Measurements from ENCODE around the gene ZNF319. TPM values are rescaled to one million over a fixed set of nuclear protein-coding genes. Genes with fewer than 3 reads are reported as not detected.

Gene ZNF319
- total and polyA plus RNA-seq, 10 of the 15 experiments (the other 5 are each of a cell fraction or from before 2014, with no cell fraction given) = 0.29 to 7.4 (median 1.7) TPM

DNA sequence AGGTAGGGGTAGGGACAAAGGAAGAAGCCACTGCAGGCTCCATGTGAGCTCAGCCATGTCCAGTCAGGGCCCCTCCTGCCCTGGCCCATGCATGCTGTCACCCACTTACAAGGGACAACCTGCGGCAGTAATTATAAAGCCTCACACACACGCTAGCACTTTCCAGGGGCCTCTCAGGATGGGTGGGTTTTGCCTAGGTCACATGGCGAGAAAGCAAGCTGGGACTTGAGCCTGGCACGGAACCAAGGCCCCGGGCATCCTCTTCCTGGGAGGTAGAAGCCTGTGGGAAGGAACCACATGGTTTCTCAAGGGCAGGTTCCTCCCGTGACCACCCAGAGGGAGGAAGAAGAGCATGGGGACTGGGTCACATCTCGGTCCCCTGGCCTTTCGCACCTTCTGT is 7.0 kb downstream of the ZNF319 start (continued):
- TF ChIP-seq BHLHE40 (IDR thresholded peaks at IDR 0.05; ENCODE audit: borderline replicate concordance in 1 of 2, low read depth in 2 of 2, low read length in 1 of 2) (no peak), RAD51 (IDR thresholded peaks at IDR 0.05) (no peak)
- TF ChIP-seq, protein P1, sequence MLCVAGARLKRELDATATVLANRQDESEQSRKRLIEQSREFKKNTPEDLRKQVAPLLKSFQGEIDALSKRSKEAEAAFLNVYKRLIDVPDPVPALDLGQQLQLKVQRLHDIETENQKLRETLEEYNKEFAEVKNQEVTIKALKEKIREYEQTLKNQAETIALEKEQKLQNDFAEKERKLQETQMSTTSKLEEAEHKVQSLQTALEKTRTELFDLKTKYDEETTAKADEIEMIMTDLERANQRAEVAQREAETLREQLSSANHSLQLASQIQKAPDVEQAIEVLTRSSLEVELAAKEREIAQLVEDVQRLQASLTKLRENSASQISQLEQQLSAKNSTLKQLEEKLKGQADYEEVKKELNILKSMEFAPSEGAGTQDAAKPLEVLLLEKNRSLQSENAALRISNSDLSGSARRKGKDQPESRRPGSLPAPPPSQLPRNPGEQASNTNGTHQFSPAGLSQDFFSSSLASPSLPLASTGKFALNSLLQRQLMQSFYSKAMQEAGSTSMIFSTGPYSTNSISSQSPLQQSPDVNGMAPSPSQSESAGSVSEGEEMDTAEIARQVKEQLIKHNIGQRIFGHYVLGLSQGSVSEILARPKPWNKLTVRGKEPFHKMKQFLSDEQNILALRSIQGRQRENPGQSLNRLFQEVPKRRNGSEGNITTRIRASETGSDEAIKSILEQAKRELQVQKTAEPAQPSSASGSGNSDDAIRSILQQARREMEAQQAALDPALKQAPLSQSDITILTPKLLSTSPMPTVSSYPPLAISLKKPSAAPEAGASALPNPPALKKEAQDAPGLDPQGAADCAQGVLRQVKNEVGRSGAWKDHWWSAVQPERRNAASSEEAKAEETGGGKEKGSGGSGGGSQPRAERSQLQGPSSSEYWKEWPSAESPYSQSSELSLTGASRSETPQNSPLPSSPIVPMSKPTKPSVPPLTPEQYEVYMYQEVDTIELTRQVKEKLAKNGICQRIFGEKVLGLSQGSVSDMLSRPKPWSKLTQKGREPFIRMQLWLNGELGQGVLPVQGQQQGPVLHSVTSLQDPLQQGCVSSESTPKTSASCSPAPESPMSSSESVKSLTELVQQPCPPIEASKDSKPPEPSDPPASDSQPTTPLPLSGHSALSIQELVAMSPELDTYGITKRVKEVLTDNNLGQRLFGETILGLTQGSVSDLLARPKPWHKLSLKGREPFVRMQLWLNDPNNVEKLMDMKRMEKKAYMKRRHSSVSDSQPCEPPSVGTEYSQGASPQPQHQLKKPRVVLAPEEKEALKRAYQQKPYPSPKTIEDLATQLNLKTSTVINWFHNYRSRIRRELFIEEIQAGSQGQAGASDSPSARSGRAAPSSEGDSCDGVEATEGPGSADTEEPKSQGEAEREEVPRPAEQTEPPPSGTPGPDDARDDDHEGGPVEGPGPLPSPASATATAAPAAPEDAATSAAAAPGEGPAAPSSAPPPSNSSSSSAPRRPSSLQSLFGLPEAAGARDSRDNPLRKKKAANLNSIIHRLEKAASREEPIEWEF (IDR thresholded peaks at IDR 0.05; ENCODE audit: insufficient replicate concordance, low read depth, low read length) = no peak

DNA sequence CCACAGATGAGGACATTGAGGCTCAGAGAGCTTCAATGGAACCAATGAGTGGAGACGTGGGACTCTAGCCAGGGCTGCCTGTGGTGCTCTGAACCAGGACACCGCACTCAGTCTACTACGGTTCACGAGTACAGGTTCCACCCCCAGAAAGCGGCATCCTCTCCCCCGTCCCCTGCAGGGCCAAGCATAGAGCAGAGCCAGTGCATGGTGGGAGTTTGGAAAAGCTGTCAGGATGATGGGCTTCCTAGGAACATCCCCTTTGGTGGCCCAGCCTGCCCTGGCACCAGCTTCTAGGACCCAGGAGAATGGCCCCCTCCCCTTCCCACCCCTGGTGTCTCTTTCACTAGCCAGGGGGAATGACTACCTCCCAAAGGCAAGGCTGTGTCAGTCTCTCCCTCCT is 8.4 kb downstream of the ZNF319 start:
- TF ChIP-seq IRF4 (IDR thresholded peaks at IDR 0.05; ENCODE audit: low read depth, low read length) = no peak
- ChIA-PET CTCF (no interaction called here), POLR2A (no interaction called here), RAD21 (ENCODE audit: unreplicated experiment) (no interaction called here), SMC1A (ENCODE audit: uncharacterized antibody, unreplicated experiment) (no interaction called here)
- BruUV-seq (replicated peaks) = no TSS peak
- intact Hi-C loops (cut with micrococcal nuclease; ENCODE audit: unreplicated experiment) = no loop called here
- Histone ChIP-seq H3K27ac (ENCODE audit: control insufficient read depth, insufficient read depth) (no peak overlapping the region), H3K27me3 (replicated peaks in 1 of 2; ENCODE audit: control insufficient read depth in 2 of 2, insufficient read depth in 2 of 2, low read length in 1 of 2) (no peaks in the 10 kb centered on the region; a peak in 1 of 4 replicates), H2AFZ (ENCODE audit: control insufficient read depth, low read depth, low read length) (no peak overlapping the region), H3K79me2 (ENCODE audit: control insufficient read depth, insufficient read depth, low read length) (no peaks in the 10 kb centered on the region), H3K4me3 (no peak overlapping the region), H3K9ac (ENCODE audit: control insufficient read depth, insufficient read depth, low read length) (no peak overlapping the region), H4K20me1 (ENCODE audit: control insufficient read depth, insufficient read depth) (no peaks in the 10 kb centered on the region), H3K36me3 (ENCODE audit: control insufficient read depth in 2 of 2, insufficient read depth in 2 of 2, low read length in 1 of 2) (no peaks in the 10 kb centered on the region; a peak in 1 of 4 replicates), H3K9me3 (replicated peaks; ENCODE audit: control insufficient read depth, insufficient read depth, low read length) (no peaks in the 10 kb centered on the region), H3K4me1 (ENCODE audit: control insufficient read depth, insufficient read depth, low read length) (no peaks in the 10 kb centered on the region), H3K4me2 (ENCODE audit: control insufficient read depth, insufficient read depth) (no peak overlapping the region)
- DNase-seq (ENCODE audit: low read depth, low spot score) = no peak
- 78% methylated on average over 6 of the region's 6 CpGs for WGBS (ENCODE audit: insufficient coverage, insufficient replicate concordance, low lambda C conversion rate, missing lambda C conversion rate)
- no peak for ATAC-seq
- FAIRE-seq = no peak
- in situ Hi-C loops (cut with MboI) = no loop called here

Measured in GM12878 (cell line).